HepG2 (cell line): Measurements from ENCODE around the gene WBP1. TPM values are rescaled to one million over a fixed set of nuclear protein-coding genes. Genes with fewer than 3 reads are reported as not detected.

ENCODE experiments used
- BORCS8-MEF2B ChIP-seq: sonication (generic); formaldehyde crosslinking; IDR thresholded peaks from 2 replicates; pipeline ENCODE4 v1.8.0; 2022; ENCODE audit warnings: mild to moderate bottlenecking, missing genetic modification reagents
- DZIP1 ChIP-seq: sonication (generic); formaldehyde crosslinking; IDR thresholded peaks from 2 replicates; pipeline ENCODE4 v1.5.0; 2020; ENCODE audit warnings: mild to moderate bottlenecking, missing genetic modification reagents
- ESRRA ChIP-seq: sonication (generic); formaldehyde crosslinking; IDR thresholded peaks from 2 replicates; pipeline ENCODE4 v1.5.1; 2020; ENCODE audit warnings: mild to moderate bottlenecking, low read depth, missing genetic modification reagents
- FOXM1 ChIP-seq: sonication (generic); formaldehyde crosslinking; IDR thresholded peaks from 2 replicates; pipeline ENCODE4 v1.5.0; 2020; ENCODE audit warnings: missing genetic modification reagents
- HIVEP1 ChIP-seq: sonication (generic); formaldehyde crosslinking; IDR thresholded peaks from 2 replicates; pipeline ENCODE4 v1.4.0; 2020; ENCODE audit warnings: mild to moderate bottlenecking, missing genetic modification reagents
- HOXA5 ChIP-seq: sonication (generic); formaldehyde crosslinking; IDR thresholded peaks from 2 replicates; pipeline ENCODE4 v1.4.0; 2020; ENCODE audit warnings: missing genetic modification reagents
- MTA1 ChIP-seq: sonication (generic); formaldehyde crosslinking; IDR thresholded peaks from 2 replicates; pipeline ENCODE4 v1.4.0; 2020; ENCODE audit warnings: missing genetic modification reagents, mild to moderate bottlenecking, borderline replicate concordance
- NFIB ChIP-seq: sonication (generic); formaldehyde crosslinking; IDR thresholded peaks from 2 replicates; pipeline ENCODE4 v1.9.0; 2021; ENCODE audit warnings: missing genetic modification reagents, mild to moderate bottlenecking, borderline replicate concordance
- PHF5A ChIP-seq: IDR thresholded peaks from one replicate; pipeline ENCODE4 v1.6.1; 2018; ENCODE audit warnings: low read depth, missing genetic modification reagents; ENCODE audit not compliant: unreplicated experiment
- POLR2G ChIP-seq: fragments of 200-400 bp; formaldehyde crosslinking; IDR thresholded peaks from 2 replicates; pipeline ENCODE4 v1.6.1; 2018; ENCODE audit warnings: mild to moderate bottlenecking, low read depth, low read length, moderate library complexity
- REL ChIP-seq: sonication (generic); formaldehyde crosslinking; conservative IDR thresholded peaks from 2 replicates; pipeline ENCODE4 v1.8.0; 2022; ENCODE audit warnings: mild to moderate bottlenecking, missing genetic modification reagents, moderate library complexity
- RXRB ChIP-seq: IDR thresholded peaks from 2 replicates; pipeline ENCODE4 v1.6.1; 2016; ENCODE audit warnings: borderline replicate concordance, missing genetic modification reagents, missing compliant biosample characterization
- SMAD9 ChIP-seq: sonication (generic); formaldehyde crosslinking; IDR thresholded peaks from 2 replicates; pipeline ENCODE4 v1.5.1; 2020; ENCODE audit warnings: mild to moderate bottlenecking, missing genetic modification reagents
- TP53 ChIP-seq: sonication (generic); formaldehyde crosslinking; conservative IDR thresholded peaks from 2 replicates; pipeline ENCODE4 v1.4.0; 2020; ENCODE audit warnings: missing genetic modification reagents
- U2AF1 ChIP-seq: fragments of 200-400 bp; formaldehyde crosslinking; optimal IDR thresholded peaks from 2 replicates; pipeline ENCODE3; 2017; ENCODE audit warnings: mild to moderate bottlenecking, low read depth, low read length
- ZBTB2 ChIP-seq: sonication (generic); formaldehyde crosslinking; IDR thresholded peaks from 2 replicates; pipeline ENCODE4 v1.8.0; 2022; ENCODE audit warnings: low read depth, missing genetic modification reagents
- ZNF264 ChIP-seq: sonication (generic); formaldehyde crosslinking; IDR thresholded peaks from 2 replicates; pipeline ENCODE4 v1.4.0; 2020; ENCODE audit warnings: missing genetic modification reagents
- ZNF326 ChIP-seq: sonication (generic); formaldehyde crosslinking; IDR thresholded peaks from 2 replicates; pipeline ENCODE4 v1.4.0; 2020; ENCODE audit warnings: missing genetic modification reagents, borderline replicate concordance
- ZNF44 ChIP-seq: sonication (generic); formaldehyde crosslinking; IDR thresholded peaks from 2 replicates; pipeline ENCODE4 v1.5.1; 2020; ENCODE audit warnings: mild to moderate bottlenecking, missing genetic modification reagents
- ZNF557 ChIP-seq: sonication (generic); formaldehyde crosslinking; IDR thresholded peaks from 2 replicates; pipeline ENCODE4 v1.4.0; 2020; ENCODE audit warnings: missing genetic modification reagents
- ZNF569 ChIP-seq: sonication (generic); formaldehyde crosslinking; IDR thresholded peaks from 2 replicates; pipeline ENCODE4 v1.5.0; 2020; ENCODE audit warnings: mild to moderate bottlenecking, missing genetic modification reagents, moderate library complexity, borderline replicate concordance
- ZNF607 ChIP-seq: sonication (generic); formaldehyde crosslinking; IDR thresholded peaks from 2 replicates; pipeline ENCODE4 v1.5.1; 2020; ENCODE audit warnings: missing genetic modification reagents, mild to moderate bottlenecking, borderline replicate concordance
- ZNF678 ChIP-seq: sonication (generic); formaldehyde crosslinking; IDR thresholded peaks from 2 replicates; pipeline ENCODE4 v1.4.0; 2020; ENCODE audit warnings: mild to moderate bottlenecking, missing genetic modification reagents
- ZNF704 ChIP-seq: sonication (generic); formaldehyde crosslinking; IDR thresholded peaks from 2 replicates; pipeline ENCODE4 v1.8.1; 2023; ENCODE audit warnings: mild to moderate bottlenecking, inconsistent platforms, moderate library complexity, missing genetic modification reagents, borderline replicate concordance
- ZNF792 ChIP-seq: IDR thresholded peaks from 2 replicates; pipeline ENCODE4 v1.6.1; 2016
- polyA plus RNA-seq, 8 experiments: library from polyadenylated mRNA; depleted of rRNA in 3 of 8; stranded (reverse) in 7 of 8; unstranded in 1 of 8; fragments of >200 nt; fragmentation: Illumina TruSeq in 4 of 8; extraction: Trizol in 4 of 8; gene quantifications; 2 replicates each; pipeline versions ENCODE4 v1.2.1 to v1.2.3, GENCODE V29; 2011 to 2016; ENCODE audit warnings: low read depth in 4 of 8, missing spikeins in 1 of 8, mixed read lengths in 1 of 8; ENCODE audit not compliant: insufficient read depth in 1 of 8
- total RNA-seq, 5 experiments: library from RNA; depleted of rRNA; stranded (reverse); fragments of >200 nt; fragmentation: Illumina TruSeq; extraction: Trizol; gene quantifications; 2 replicates each; pipeline ENCODE4 v1.2.3, GENCODE V29; 2016; ENCODE audit warnings: low read depth in 1 of 5
- TF ChIP-seq, protein P1 (sequence below): sonication (generic); formaldehyde crosslinking; IDR thresholded peaks from 2 replicates; pipeline ENCODE4 v1.4.0; 2020; ENCODE audit warnings: mild to moderate bottlenecking, missing genetic modification reagents

WBP1 gene
- total and polyA plus RNA-seq, 2 of the 13 experiments (the other 11 are each of a cell fraction or from before 2014, with no cell fraction given), result 38.8 to 85.7 TPM

GRCh38 chr2:74425523-74425922, 32.7 kb upstream of the WBP1 start (continued):
- TF ChIP-seq BORCS8-MEF2B (no peak), U2AF1 (peak; percentile 17), SMAD9 (CRISPR knock-in tag) (no peak), ZNF44 (no peak), FOXM1 (CRISPR knock-in tag) (no peak), ZNF264 (no peak), DZIP1 (CRISPR knock-in tag) (no peak), PHF5A (CRISPR knock-in tag) (no peak), ZNF557 (CRISPR knock-in tag) (no peak), ESRRA (no peak), TP53 (no peak), ZNF704 (CRISPR knock-in tag) (no peak), ZNF678 (no peak), ZNF607 (CRISPR knock-in tag) (no peak), POLR2G (peak; percentile 17; the same call in 1 of the 2 replicates), ZBTB2 (CRISPR knock-in tag) (no peak), NFIB (CRISPR knock-in tag) (no peak), ZNF792 (CRISPR knock-in tag) (no peak), RXRB (CRISPR knock-in tag) (0 out of 2 replicates have a peak, but pooled peaks have one; percentile 28), HIVEP1 (CRISPR knock-in tag) (no peak), REL (CRISPR knock-in tag) (no peak; the same call in 1 of the 2 replicates), ZNF326 (CRISPR knock-in tag) (no peak), MTA1 (CRISPR knock-in tag) (no peak), ZNF569 (no peak), HOXA5 (CRISPR knock-in tag) (no peak)
- TF ChIP-seq, protein P1, sequence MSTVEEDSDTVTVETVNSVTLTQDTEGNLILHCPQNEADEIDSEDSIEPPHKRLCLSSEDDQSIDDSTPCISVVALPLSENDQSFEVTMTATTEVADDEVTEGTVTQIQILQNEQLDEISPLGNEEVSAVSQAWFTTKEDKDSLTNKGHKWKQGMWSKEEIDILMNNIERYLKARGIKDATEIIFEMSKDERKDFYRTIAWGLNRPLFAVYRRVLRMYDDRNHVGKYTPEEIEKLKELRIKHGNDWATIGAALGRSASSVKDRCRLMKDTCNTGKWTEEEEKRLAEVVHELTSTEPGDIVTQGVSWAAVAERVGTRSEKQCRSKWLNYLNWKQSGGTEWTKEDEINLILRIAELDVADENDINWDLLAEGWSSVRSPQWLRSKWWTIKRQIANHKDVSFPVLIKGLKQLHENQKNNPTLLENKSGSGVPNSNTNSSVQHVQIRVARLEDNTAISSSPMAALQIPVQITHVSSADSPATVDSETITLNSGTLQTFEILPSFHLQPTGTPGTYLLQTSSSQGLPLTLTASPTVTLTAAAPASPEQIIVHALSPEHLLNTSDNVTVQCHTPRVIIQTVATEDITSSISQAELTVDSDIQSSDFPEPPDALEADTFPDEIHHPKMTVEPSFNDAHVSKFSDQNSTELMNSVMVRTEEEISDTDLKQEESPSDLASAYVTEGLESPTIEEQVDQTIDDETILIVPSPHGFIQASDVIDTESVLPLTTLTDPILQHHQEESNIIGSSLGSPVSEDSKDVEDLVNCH (CRISPR knock-in tag), result no peak
